ENCODE measurements around the gene TMED10. TPM values are rescaled to one million over a fixed set of nuclear protein-coding genes. Genes with fewer than 3 reads are reported as not detected.

Gene TMED10
- total RNA-seq, 1 experiment from 2014 or later: 255 TPM

DNA sequence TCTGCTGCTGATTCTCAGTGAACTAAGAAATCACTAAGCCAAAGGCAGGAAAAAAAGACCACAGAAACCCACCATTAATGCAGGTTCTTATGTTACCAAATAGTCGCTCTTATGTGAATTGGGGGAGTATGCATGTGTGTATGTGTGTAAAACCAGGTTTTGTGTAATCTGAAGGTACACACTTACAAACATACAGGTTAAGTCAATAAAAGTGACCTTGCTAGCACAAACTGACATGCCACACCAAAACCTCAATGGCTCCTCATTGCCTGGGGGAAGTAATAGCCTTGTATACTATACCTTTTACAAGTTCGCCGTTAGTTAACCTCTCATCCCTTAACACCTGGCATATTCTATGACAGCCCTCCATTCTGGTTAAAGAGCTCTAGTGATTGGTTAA, 29.8 kb upstream of the TMED10 start:
- ChIA-PET CTCF (no interaction called here), POLR2A (no interaction called here)
- peaks cover 15% of the 10 kb centered on the region for H3K4me1 Mint-ChIP-seq (ENCODE audit: low read depth, unreplicated experiment)
- no peak for DNase-seq
- H3K27me3 Mint-ChIP-seq (ENCODE audit: insufficient read depth, unreplicated experiment): no peaks in the 10 kb centered on the region
- H3K4me3 Mint-ChIP-seq (ENCODE audit: unreplicated experiment): no peak overlapping the region
- no TSS peak for BruUV-seq (replicated peaks)
- Histone ChIP-seq H3K9me3 (no peaks in the 10 kb centered on the region), H3K4me1 (peaks cover 7% of the 10 kb centered on the region; the same call in 1 of the 2 replicates), H3K36me3 (ENCODE audit: control insufficient read depth, insufficient read depth, low read length) (no peaks in the 10 kb centered on the region), H3K4me3 (ENCODE audit: low read depth, low read length) (no peak overlapping the region), H3K27me3 (replicated peaks; ENCODE audit: control insufficient read depth, insufficient read depth, low read length) (no peaks in the 10 kb centered on the region)
- H3K9me3 Mint-ChIP-seq (ENCODE audit: unreplicated experiment): no peaks in the 10 kb centered on the region
- TF ChIP-seq, protein P1, sequence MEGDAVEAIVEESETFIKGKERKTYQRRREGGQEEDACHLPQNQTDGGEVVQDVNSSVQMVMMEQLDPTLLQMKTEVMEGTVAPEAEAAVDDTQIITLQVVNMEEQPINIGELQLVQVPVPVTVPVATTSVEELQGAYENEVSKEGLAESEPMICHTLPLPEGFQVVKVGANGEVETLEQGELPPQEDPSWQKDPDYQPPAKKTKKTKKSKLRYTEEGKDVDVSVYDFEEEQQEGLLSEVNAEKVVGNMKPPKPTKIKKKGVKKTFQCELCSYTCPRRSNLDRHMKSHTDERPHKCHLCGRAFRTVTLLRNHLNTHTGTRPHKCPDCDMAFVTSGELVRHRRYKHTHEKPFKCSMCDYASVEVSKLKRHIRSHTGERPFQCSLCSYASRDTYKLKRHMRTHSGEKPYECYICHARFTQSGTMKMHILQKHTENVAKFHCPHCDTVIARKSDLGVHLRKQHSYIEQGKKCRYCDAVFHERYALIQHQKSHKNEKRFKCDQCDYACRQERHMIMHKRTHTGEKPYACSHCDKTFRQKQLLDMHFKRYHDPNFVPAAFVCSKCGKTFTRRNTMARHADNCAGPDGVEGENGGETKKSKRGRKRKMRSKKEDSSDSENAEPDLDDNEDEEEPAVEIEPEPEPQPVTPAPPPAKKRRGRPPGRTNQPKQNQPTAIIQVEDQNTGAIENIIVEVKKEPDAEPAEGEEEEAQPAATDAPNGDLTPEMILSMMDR (IDR thresholded peaks at IDR 0.05; ENCODE audit: insufficient read depth in 1 of 2, low read depth in 1 of 2, low read length in 1 of 2, severe bottlenecking in 1 of 2, unreplicated experiment in 1 of 2): no peak
- H3K27ac Mint-ChIP-seq (ENCODE audit: unreplicated experiment): no peak overlapping the region
- intact Hi-C loops (cut with micrococcal nuclease; ENCODE audit: unreplicated experiment): no loop called here
- no peaks in the 10 kb centered on the region for H3K36me3 Mint-ChIP-seq (ENCODE audit: insufficient read depth, unreplicated experiment)

DNA sequence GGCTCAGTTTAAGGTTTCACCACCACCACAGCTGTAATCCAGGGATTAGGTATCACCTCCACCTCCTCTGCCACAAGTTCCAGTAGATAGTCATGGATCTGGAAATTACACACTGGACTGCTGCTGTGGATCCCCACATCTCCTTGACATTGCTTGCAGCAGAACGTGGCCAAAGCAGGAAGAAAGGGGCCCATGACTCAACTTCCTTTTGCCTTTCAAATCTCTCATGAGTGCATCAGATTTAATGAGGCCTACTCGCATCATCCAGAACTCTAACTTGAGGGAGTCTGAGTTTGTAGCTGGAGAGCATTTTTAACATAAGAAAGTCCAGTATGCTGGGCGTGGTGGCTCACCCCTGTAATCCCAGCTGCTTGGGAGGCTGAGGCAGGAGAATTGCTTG, 29.2 kb upstream of the TMED10 start:
- no peaks in the 10 kb centered on the region for H3K36me3 Mint-ChIP-seq (ENCODE audit: insufficient read depth, unreplicated experiment)
- Histone ChIP-seq H3K36me3 (ENCODE audit: control insufficient read depth, insufficient read depth, low read length) (no peaks in the 10 kb centered on the region), H3K27me3 (replicated peaks; ENCODE audit: control insufficient read depth, insufficient read depth, low read length) (no peaks in the 10 kb centered on the region), H3K4me3 (ENCODE audit: low read depth, low read length) (no peak overlapping the region), H3K9me3 (no peaks in the 10 kb centered on the region), H3K4me1 (peaks cover 13% of the 10 kb centered on the region)
- H3K4me1 Mint-ChIP-seq (ENCODE audit: low read depth, unreplicated experiment): peaks cover 18% of the 10 kb centered on the region
- H3K9me3 Mint-ChIP-seq (ENCODE audit: unreplicated experiment): no peaks in the 10 kb centered on the region
- H3K27me3 Mint-ChIP-seq (ENCODE audit: insufficient read depth, unreplicated experiment): no peaks in the 10 kb centered on the region
- H3K27ac Mint-ChIP-seq (ENCODE audit: unreplicated experiment): no peak overlapping the region
- H3K4me3 Mint-ChIP-seq (ENCODE audit: unreplicated experiment): no peak overlapping the region
- intact Hi-C loops (cut with micrococcal nuclease; ENCODE audit: unreplicated experiment): loop anchor here (2.0 kb wide), 1 partner anchor 73 kb away; no protein-coding TSS in a partner anchor
- no TSS peak for BruUV-seq (replicated peaks)
- POLR2A ChIA-PET: interaction anchor here (0.6 kb wide), 1 partner anchor 74 kb away, joined by 7 read pairs; no protein-coding TSS in a partner anchor
- CTCF ChIA-PET: no interaction called here
- TF ChIP-seq, protein P1 (IDR thresholded peaks at IDR 0.05; ENCODE audit: insufficient read depth in 1 of 2, low read depth in 1 of 2, low read length in 1 of 2, severe bottlenecking in 1 of 2, unreplicated experiment in 1 of 2): no peak
- no peak for DNase-seq

DNA sequence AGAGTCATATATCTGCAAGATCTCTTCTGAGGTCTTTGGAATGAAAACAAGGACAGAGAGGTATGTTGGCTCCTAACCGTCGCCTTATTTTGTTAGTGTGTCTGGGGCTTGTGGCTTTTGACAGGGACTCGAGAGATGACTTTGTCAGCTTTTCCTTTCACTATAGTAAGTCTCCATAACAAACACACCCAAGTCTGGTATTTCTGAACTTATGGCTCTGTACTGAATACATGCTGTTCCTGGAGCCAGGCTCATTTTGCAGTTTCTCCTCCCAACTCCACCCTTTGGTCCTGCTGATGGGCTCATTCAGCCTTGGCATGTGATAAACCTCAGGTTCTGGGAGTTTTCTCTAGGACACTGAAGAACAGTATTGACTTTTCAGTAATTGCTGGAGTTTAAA, 27.7 kb upstream of the TMED10 start:
- DNase-seq: no peak

More for the DNA sequence above, 27.7 kb upstream of the TMED10 start:
- Histone ChIP-seq H3K4me3 (ENCODE audit: low read depth, low read length) (no peak overlapping the region), H3K27me3 (replicated peaks; ENCODE audit: control insufficient read depth, insufficient read depth, low read length) (no peaks in the 10 kb centered on the region), H3K36me3 (ENCODE audit: control insufficient read depth, insufficient read depth, low read length) (no peaks in the 10 kb centered on the region), H3K9me3 (no peaks in the 10 kb centered on the region), H3K4me1 (peaks cover 27% of the 10 kb centered on the region)
- Mint-ChIP-seq H3K27ac (ENCODE audit: unreplicated experiment) (no peak overlapping the region), H3K9me3 (ENCODE audit: unreplicated experiment) (no peaks in the 10 kb centered on the region), H3K4me1 (ENCODE audit: low read depth, unreplicated experiment) (peaks cover 24% of the 10 kb centered on the region), H3K4me3 (ENCODE audit: unreplicated experiment) (no peak overlapping the region), H3K36me3 (ENCODE audit: insufficient read depth, unreplicated experiment) (no peaks in the 10 kb centered on the region), H3K27me3 (ENCODE audit: insufficient read depth, unreplicated experiment) (no peaks in the 10 kb centered on the region)
- ChIA-PET POLR2A (interaction anchor here (0.7 kb wide), 1 partner anchor 350 kb away, joined by 3 read pairs; no protein-coding TSS in a partner anchor), CTCF (no interaction called here)
- intact Hi-C loops (cut with micrococcal nuclease; ENCODE audit: unreplicated experiment): loop anchor here (2.0 kb wide), 1 partner anchor 71 kb away; no protein-coding TSS in a partner anchor
- TF ChIP-seq, protein P1 (IDR thresholded peaks at IDR 0.05; ENCODE audit: insufficient read depth in 1 of 2, low read depth in 1 of 2, low read length in 1 of 2, severe bottlenecking in 1 of 2, unreplicated experiment in 1 of 2): no peak
- BruUV-seq (replicated peaks): no TSS peak
